Adrenal gland (tissue), 12 donors: Measurements from ENCODE around the gene PRSS1. TPM values are rescaled to one million over a fixed set of nuclear protein-coding genes. Genes with fewer than 3 reads are reported as not detected.
"Not testable (repeated sequence)": the region's sequence is repeated elsewhere in the genome, so short reads cannot be mapped to it uniquely, and the experiment has no call there.

Experiments used
- DNase-seq, 7 donors: peaks; one replicate each; pipeline ENCODE4 v3.0.0-alpha.2; 2019 to 2020
- H3K27ac ChIP-seq, 5 donors: fragments of 200-600 bp; sonication (generic) in 4 of 5; 1 replicate in 3 of 5; 2 replicates in 2 of 5; pipeline versions ENCODE4 v1.5.1 to v1.8.0; 2016 to 2020; ENCODE audit warnings: mild to moderate bottlenecking in 1 of 5
- H3K27me3 ChIP-seq: fragments of 200-600 bp; 2 replicates; pipeline ENCODE4 v1.8.0; 2021
- H3K36me3 ChIP-seq, 2 donors: fragments of 200-600 bp; replicated peaks in 1 of 2; 1 replicate in 1 of 2; 2 replicates in 1 of 2; pipeline versions ENCODE4 v1.5.1 to v1.8.0; 2018 to 2022
- H3K4me1 ChIP-seq, 2 donors: fragments of 200-600 bp; replicated peaks in 1 of 2; 1 replicate in 1 of 2; 2 replicates in 1 of 2; pipeline versions ENCODE4 v1.5.1 to v1.8.0; 2018 to 2021
- H3K4me3 ChIP-seq, 4 donors: fragments of 200-600 bp; sonication (generic) in 3 of 4; one replicate each; pipeline ENCODE4 v1.5.1; 2016 to 2018
- H3K9me3 ChIP-seq, 3 donors: fragments of 200-600 bp; sonication (generic) in 1 of 3; replicated peaks in 1 of 3; 1 replicate in 2 of 3; 2 replicates in 1 of 3; pipeline versions ENCODE4 v1.5.1 to v1.8.0; 2016 to 2021
- POLR2A ChIP-seq, 2 donors: fragments of 450-650 bp; IDR thresholded peaks; one replicate each; pipeline ENCODE4 v1.6.1; 2017; ENCODE audit warnings: antibody characterized with exemption in 2 of 2, mild to moderate bottlenecking in 2 of 2, moderate library complexity in 1 of 2
- WGBS, 4 donors: extraction: QIAGEN DNeasy Blood & Tissue Kit in 2 of 4; methylation state at CpG; one replicate each; pipeline versions ENCODE4 v1.1.5 to v1.1.7; 2013 to 2017; 5-methylcytosine and 5-hydroxymethylcytosine counted together
- intact Hi-C, 2 donors: fragments of 100-400 bp; cut with DNase I; formaldehyde crosslinking; loops; one replicate each; pipeline versions ENCODE4 v1.14.1 to v1.15.0; 2022 to 2023
- polyA plus RNA-seq, 3 donors: library from polyadenylated mRNA; stranded (reverse); fragments of 200-250 nt in 2 of 3; fragments of 350-450 nt in 1 of 3; fragmentation: Illumina TruSeq in 1 of 3; extraction: RNeasy Lipid Tissue Mini Kit (QIAGEN cat#74804) in 1 of 3; gene quantifications; one replicate each; pipeline ENCODE4 v1.2.3, GENCODE V29; 2013 to 2014
- total RNA-seq, 9 donors: library from RNA; depleted of rRNA in 4 of 9; stranded (reverse); fragments of >200 nt in 4 of 9; fragments of 120-200 nt in 1 of 9; fragmentation: NEBNext Ultra II Directional in 1 of 9; extraction: Animal tissue kit (Norgen Biotek cat#: 25700) in 1 of 9; gene quantifications; one replicate each; pipeline versions ENCODE4 v1.1.0 to v1.2.4, GENCODE V29; 2013 to 2023
- TF ChIP-seq, protein P1 (sequence below), 6 experiments: fragments of 450-650 bp in 4 of 6; fragments of 200-600 bp in 2 of 6; sonication (generic) in 1 of 6; IDR thresholded peaks; 1 replicate in 5 of 6; 2 replicates in 1 of 6; pipeline versions ENCODE4 v1.5.1 to v1.8.0; 2016 to 2021; ENCODE audit warnings: antibody characterized with exemption in 6 of 6, mild to moderate bottlenecking in 2 of 6, moderate library complexity in 1 of 6
- donor health status: healthy with polysubstance abuse.
- donor health status: Bipolar disorder and iron deficiency.
- donor health status: DM: yes; HTN: yes; CAD: no.
- donor health status: DM: no; HTN: no; CAD: no.
- donor health status: DM: no; HTN: no; CAD: no.
- donor health status: DM: yes; HTN: yes; CAD: no.

The PRSS1 gene
- total and polyA plus RNA-seq, 12 donors = 3.2 to 15.4 (median 3.3) TPM; not detected in 7

DNA sequence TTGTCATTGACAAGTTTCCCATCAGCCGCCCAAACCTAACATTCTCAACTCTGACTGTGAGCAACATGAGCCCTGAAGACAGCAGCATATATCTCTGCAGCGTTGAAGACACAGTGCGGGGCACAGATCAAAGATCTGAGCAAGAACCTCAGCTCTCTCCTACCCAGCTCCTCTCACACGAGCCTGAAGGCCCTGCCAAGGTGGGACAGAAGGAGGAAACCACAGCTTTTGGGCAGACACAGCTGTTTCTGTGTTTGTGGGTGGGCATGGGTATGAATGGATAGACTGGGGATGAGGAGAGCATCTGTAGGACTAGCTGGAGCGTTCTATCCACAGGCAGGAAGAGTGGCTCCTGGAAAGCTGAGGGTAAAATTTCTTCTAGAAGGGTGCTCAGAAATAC, 8.5 kb upstream of the PRSS1 start:
- 79 to 87% (median 83%) methylated on average over 5 of the region's 5 CpGs for WGBS, 4 donors
- Histone ChIP-seq H3K36me3 (no peaks in the 10 kb centered on the region), H3K4me1 (peaks cover 0 to 7% of the 10 kb centered on the region in 2 donors), H3K9me3 (no peaks in the 10 kb centered on the region), H3K4me3 (no peak overlapping the region), H3K27ac (no peak overlapping the region), H3K27me3 (no peaks in the 10 kb centered on the region)
- TF ChIP-seq, protein P1, sequence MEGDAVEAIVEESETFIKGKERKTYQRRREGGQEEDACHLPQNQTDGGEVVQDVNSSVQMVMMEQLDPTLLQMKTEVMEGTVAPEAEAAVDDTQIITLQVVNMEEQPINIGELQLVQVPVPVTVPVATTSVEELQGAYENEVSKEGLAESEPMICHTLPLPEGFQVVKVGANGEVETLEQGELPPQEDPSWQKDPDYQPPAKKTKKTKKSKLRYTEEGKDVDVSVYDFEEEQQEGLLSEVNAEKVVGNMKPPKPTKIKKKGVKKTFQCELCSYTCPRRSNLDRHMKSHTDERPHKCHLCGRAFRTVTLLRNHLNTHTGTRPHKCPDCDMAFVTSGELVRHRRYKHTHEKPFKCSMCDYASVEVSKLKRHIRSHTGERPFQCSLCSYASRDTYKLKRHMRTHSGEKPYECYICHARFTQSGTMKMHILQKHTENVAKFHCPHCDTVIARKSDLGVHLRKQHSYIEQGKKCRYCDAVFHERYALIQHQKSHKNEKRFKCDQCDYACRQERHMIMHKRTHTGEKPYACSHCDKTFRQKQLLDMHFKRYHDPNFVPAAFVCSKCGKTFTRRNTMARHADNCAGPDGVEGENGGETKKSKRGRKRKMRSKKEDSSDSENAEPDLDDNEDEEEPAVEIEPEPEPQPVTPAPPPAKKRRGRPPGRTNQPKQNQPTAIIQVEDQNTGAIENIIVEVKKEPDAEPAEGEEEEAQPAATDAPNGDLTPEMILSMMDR (IDR thresholded peaks at IDR 0.05) = no peak
- TF ChIP-seq POLR2A (IDR thresholded peaks at IDR 0.05) = no peak
- DNase-seq = no peak
- intact Hi-C loops = no loop called here

DNA sequence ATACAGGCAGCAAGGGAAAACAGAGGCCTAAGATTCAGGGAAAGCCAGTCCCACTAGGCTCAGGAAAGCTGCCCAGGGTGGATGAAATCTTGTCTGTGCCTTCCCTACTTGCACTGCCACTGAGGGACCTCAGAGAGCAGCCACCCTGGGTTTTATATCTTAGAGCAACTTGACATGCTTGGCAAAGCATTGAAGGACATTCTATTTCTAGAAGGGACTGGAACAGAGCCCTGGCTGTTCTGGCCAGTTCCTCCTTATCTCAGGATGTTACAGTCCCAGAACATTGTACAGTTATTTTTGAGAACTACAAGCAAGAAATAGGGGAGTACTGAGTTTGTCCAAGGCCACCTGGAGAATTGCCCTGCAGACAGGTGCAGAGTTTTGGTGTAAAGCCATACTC, 7.3 kb upstream of the PRSS1 start:
- H3K27me3 ChIP-seq, H3K9me3 ChIP-seq, H3K4me1 ChIP-seq, H3K27ac ChIP-seq, H3K36me3 ChIP-seq, intact Hi-C loops, H3K4me3 ChIP-seq: not testable (repeated sequence)
- DNase-seq = peak; percentile 20 to 65 (median 33)

DNA sequence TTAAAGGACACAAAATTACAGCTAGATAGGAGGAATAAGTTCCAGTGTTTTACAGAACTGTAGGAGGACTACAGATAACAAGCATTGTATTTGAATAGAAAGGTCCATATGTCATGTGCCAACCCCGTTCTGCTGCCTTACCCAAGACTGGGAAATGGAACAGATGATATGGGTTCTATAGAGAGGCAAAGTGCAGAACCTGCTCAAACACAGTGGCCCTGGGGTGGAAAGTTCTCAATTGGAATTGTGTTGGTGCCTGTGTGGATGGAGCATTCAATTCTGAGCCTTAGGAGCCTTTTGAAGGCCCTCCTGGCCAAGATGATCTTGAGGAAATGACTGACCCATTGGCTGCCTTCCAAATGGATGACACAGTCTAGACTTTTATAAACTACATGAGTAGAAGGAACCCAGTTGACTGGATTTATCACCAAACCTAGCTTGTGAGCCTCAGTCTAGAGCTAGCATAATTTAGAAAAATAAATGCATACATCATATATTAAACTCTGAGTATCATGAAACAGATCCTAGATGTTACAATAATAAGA, 4.1 kb upstream of the PRSS1 start:
- Histone ChIP-seq H3K4me3 (no peak overlapping the region), H3K4me1 (peaks cover 0 to 7% of the 10 kb centered on the region in 2 donors), H3K27ac (no peak overlapping the region), H3K36me3 (no peaks in the 10 kb centered on the region), H3K27me3 (no peaks in the 10 kb centered on the region), H3K9me3 (no peaks in the 10 kb centered on the region)
- DNase-seq = peak in 1 of 7 donors; percentile 14
- intact Hi-C loops = no loop called here
- 52 to 94% (median 70%) methylated on average over 1 of the region's 1 CpG for WGBS, 4 donors
- no peak for TF ChIP-seq POLR2A (IDR thresholded peaks at IDR 0.05)
- TF ChIP-seq, protein P1 (IDR thresholded peaks at IDR 0.05) = no peak

DNA sequence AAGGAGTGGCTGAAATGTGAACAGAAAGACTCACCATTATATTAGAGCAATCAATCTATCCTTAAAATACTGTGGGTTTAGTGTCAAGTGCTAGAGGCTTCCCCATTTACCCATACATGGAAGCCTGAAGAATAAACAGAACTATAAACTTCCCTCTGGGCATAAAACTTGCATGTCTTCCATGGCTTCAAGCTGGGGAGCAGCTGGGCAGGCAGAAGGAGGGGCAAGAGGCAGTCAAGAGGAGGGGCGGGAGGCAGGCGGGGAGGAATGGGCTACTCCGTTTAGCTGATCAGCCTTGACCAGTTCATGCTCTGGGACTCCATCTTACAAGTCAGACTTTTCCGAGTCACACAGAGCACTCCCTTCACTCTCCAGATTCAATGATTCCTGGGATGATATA, 3.5 kb upstream of the PRSS1 start:
- Histone ChIP-seq H3K9me3 (no peaks in the 10 kb centered on the region), H3K27me3 (no peaks in the 10 kb centered on the region), H3K27ac (peak overlapping the region in 1 of 5 donors; percentile 34), H3K4me1 (peaks cover 0 to 7% of the 10 kb centered on the region in 2 donors), H3K36me3 (no peaks in the 10 kb centered on the region), H3K4me3 (no peak overlapping the region)
- intact Hi-C loops = no loop called here
- WGBS, 4 donors = 40 to 70% (median 62%) methylated on average over 4 of the region's 4 CpGs
- DNase-seq = no peak
- TF ChIP-seq, protein P1 (IDR thresholded peaks at IDR 0.05) = no peak
- no peak for TF ChIP-seq POLR2A (IDR thresholded peaks at IDR 0.05)

DNA sequence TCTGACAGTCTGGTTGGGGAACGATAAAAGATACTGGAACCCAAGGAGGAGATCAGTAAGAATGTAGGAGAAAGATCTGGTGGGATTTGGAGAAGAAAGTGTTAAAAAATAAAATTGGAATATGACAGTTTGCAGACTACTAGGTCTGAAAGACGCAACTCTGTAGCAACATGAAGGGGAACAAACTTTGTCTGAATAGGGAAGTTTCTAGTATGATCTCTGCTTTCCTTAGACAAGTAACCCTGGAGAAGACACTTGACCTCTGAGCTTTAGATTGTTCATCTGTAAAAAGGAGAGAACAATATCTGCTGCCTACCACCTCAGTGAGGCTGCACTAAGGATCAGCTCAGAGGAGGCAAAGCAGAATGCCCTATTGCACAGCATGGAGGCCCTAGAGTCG, 3.0 kb upstream of the PRSS1 start:
- TF ChIP-seq POLR2A (IDR thresholded peaks at IDR 0.05) = no peak
- TF ChIP-seq, protein P1 (IDR thresholded peaks at IDR 0.05) = no peak
- H3K9me3 ChIP-seq = no peaks in the 10 kb centered on the region
- no peaks in the 10 kb centered on the region for H3K36me3 ChIP-seq
- H3K4me1 ChIP-seq = peaks cover 0 to 7% of the 10 kb centered on the region in 2 donors
- WGBS, 4 donors = 69 to 78% (median 71%) methylated on average over 3 of the region's 3 CpGs
- no peaks in the 10 kb centered on the region for H3K27me3 ChIP-seq
- H3K27ac ChIP-seq = no peak overlapping the region
- H3K4me3 ChIP-seq = no peak overlapping the region
- intact Hi-C loops = no loop called here
- DNase-seq = no peak

DNA sequence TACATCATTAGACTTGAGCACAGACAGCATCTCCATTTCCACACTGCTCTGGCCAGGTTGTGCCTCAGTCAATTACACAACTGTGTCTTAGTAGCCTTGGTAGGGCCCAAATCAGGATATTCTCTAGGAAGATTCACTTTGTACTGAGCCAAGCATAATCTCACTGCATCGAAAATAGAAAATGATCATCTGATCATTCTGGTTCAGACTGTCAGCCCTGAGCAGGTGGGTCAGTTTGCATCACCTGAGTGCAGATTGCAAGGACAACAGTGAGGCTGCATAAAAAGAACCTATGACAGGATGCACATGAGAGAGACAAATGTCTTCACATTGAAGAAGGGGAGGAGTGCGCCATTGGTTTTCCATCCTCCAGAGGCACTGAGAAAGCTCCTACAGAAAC, 862 bp upstream of the PRSS1 start:
- H3K4me3 ChIP-seq, H3K36me3 ChIP-seq, H3K4me1 ChIP-seq, intact Hi-C loops, H3K27ac ChIP-seq, DNase-seq, H3K27me3 ChIP-seq, H3K9me3 ChIP-seq: not testable (repeated sequence)
- WGBS, 4 donors = 64 to 87% (median 83%) methylated on average over 2 of the region's 2 CpGs
